ENCODE data around the gene SRGAP3. TPM values are rescaled to one million over a fixed set of nuclear protein-coding genes. Genes with fewer than 3 reads are reported as not detected.

SRGAP3 gene
- total RNA-seq, 2 donors from 2014 or later = 2.6 to 12.8 TPM

- no peaks in the 10 kb centered on the region for H3K36me3 ChIP-seq
- no peaks in the 10 kb centered on the region for H3K9me3 ChIP-seq
- H3K27me3 ChIP-seq (replicated peaks; ENCODE audit: insufficient read depth) = no peaks in the 10 kb centered on the region
- H3K4me1 ChIP-seq (ENCODE audit: control insufficient read depth in 1 of 2, low read depth in 2 of 2) = no peaks in the 10 kb centered on the region
- no peak overlapping the region for H3K27ac ChIP-seq
- DNase-seq (ENCODE audit: low spot score) (no peak), ATAC-seq (ENCODE audit: insufficient number of reproducible peaks, low FRiP score, low read depth) (no peak)
- H3K4me3 ChIP-seq = no peak overlapping the region
- no peak for TF ChIP-seq CTCF (IDR thresholded peaks at IDR 0.05)
These were observed 65.5 kb downstream of the SRGAP3 start for GRCh38 chr3:9183811-9184460.

- DNase-seq (ENCODE audit: low spot score) (no peak), ATAC-seq (ENCODE audit: insufficient number of reproducible peaks, low FRiP score, low read depth) (no peak)
These were observed 66.4 kb downstream of the SRGAP3 start for GRCh38 chr3:9183011-9183410.

GRCh38 chr3:9180764-9181117, 68.7 kb downstream of the SRGAP3 start:
- Histone ChIP-seq H3K27me3 (replicated peaks; ENCODE audit: insufficient read depth) (no peaks in the 10 kb centered on the region), H3K9me3 (no peaks in the 10 kb centered on the region), H3K4me1 (ENCODE audit: control insufficient read depth in 1 of 2, low read depth in 2 of 2) (no peaks in the 10 kb centered on the region), H3K4me3 (peak overlapping the region; percentile 20), H3K27ac (no peak overlapping the region), H3K36me3 (no peaks in the 10 kb centered on the region)
- ATAC-seq (ENCODE audit: insufficient number of reproducible peaks, low FRiP score, low read depth) (no peak), DNase-seq (ENCODE audit: low spot score) (no peak)
- no peak for TF ChIP-seq CTCF (IDR thresholded peaks at IDR 0.05)

More at GRCh38 chr3:9183011-9183410, 66.4 kb downstream of the SRGAP3 start:
- no peak overlapping the region for H3K27ac ChIP-seq
- no peaks in the 10 kb centered on the region for H3K27me3 ChIP-seq (replicated peaks; ENCODE audit: insufficient read depth)
- TF ChIP-seq CTCF (IDR thresholded peaks at IDR 0.05) = no peak
- H3K4me1 ChIP-seq (ENCODE audit: control insufficient read depth in 1 of 2, low read depth in 2 of 2) = no peaks in the 10 kb centered on the region
- no peak overlapping the region for H3K4me3 ChIP-seq
- no peaks in the 10 kb centered on the region for H3K9me3 ChIP-seq
- H3K36me3 ChIP-seq = no peaks in the 10 kb centered on the region

GRCh38 chr3:9179826-9180763, 69.4 kb downstream of the SRGAP3 start:
- Histone ChIP-seq H3K9me3 (no peaks in the 10 kb centered on the region), H3K27ac (no peak overlapping the region), H3K4me3 (peak overlapping the region; percentile 20), H3K4me1 (ENCODE audit: control insufficient read depth in 1 of 2, low read depth in 2 of 2) (no peaks in the 10 kb centered on the region), H3K27me3 (replicated peaks; ENCODE audit: insufficient read depth) (no peaks in the 10 kb centered on the region), H3K36me3 (no peaks in the 10 kb centered on the region)
- no peak for ATAC-seq (ENCODE audit: insufficient number of reproducible peaks, low FRiP score, low read depth)
- TF ChIP-seq CTCF (IDR thresholded peaks at IDR 0.05) = no peak
- no peak for DNase-seq (ENCODE audit: low spot score)

GRCh38 chr3:9178697-9179096, 70.7 kb downstream of the SRGAP3 start:
- DNase-seq (ENCODE audit: low spot score) = no peak
- no peaks in the 10 kb centered on the region for H3K36me3 ChIP-seq
- H3K4me1 ChIP-seq (ENCODE audit: control insufficient read depth in 1 of 2, low read depth in 2 of 2) = no peaks in the 10 kb centered on the region
- H3K27ac ChIP-seq = no peak overlapping the region
- no peak for ATAC-seq (ENCODE audit: insufficient number of reproducible peaks, low FRiP score, low read depth)
- no peak overlapping the region for H3K4me3 ChIP-seq
- TF ChIP-seq CTCF (IDR thresholded peaks at IDR 0.05) = no peak
- H3K27me3 ChIP-seq (replicated peaks; ENCODE audit: insufficient read depth) = no peaks in the 10 kb centered on the region
- H3K9me3 ChIP-seq = no peaks in the 10 kb centered on the region

All from thoracic aorta (tissue), 2 donors.